Midbrain (tissue), 1 donor: ENCODE results near the gene NAGLU.

Experiments
- DNase-seq: peaks from one replicate; lab custom pipeline; 2025; lab: John Stamatoyannopoulos, UW

Gene NAGLU

GRCh38 chr17:42536048-42536371 is at the start of gene NAGLU:
Gene NAGLU, plus strand, starts transcription at chr17:42536241. Its CDS starts 32 bp downstream, at chr17:42536273.
- peak; percentile 95 for DNase-seq

- DNase-seq: no peak
These were observed 48.0 kb upstream of the NAGLU start for GRCh38 chr17:42488032-42488431.

DNA sequence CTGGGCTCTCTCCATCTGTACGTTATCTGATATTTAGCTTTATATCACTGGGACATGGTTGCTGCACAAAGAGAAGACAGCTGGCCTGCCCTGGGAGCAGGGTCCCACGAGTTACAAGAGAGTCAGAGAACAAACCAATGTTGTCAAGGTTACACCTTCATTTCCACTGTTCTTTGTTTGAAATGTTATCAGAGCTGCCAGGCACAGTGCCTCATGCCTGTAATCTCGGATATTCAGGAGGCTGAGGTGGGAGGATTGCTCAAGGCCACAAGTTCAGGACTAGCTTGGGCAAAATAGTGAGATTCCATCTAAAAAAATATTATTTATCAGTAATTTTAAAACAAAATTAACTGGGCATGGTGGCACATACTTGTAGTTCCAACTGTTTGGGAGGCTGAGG is 42.7 kb upstream of the NAGLU start:
- DNase-seq: no peak

DNA sequence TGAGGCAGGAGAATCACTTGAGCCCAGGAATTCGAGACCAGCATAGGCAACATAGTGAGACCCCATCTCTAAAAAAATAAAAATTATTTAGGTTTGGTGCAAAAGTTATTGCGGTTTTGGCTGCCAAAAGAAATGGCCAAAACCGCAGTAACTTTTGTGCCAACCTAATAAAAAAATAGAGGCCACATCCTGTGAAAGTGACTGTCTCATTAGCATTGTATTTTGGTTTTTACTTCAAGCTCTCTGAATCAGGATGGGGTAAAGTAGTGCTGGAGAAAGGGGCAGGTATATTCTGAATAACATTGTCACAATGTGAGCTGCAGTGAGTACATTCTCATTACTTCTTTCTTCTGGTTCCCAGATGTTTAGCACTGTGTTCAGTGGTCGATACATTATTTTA is 41.4 kb upstream of the NAGLU start:
- DNase-seq: no peak

- no peak for DNase-seq
These were observed 37.2 kb upstream of the NAGLU start for GRCh38 chr17:42498828-42499227.

- no peak for DNase-seq
These were observed 34.0 kb upstream of the NAGLU start for GRCh38 chr17:42502091-42502490.

DNA sequence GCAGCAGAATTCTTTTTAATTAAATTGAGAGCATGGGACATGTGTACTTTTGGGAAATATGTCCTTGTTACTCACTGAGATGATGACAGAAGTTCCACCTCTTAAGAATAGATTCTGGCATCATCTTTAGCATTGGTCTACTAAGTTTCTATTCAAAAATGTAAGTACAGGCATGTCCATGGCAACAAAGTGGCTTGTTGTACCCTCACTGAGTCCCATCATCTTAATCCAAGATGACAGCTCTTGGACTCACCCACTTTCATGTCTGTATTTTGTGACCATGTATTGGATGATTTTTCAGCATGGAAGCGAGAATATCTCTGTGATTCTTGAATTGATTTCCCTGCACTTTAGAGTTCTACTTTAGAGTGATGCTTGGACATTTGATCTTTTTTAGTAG is 33.1 kb upstream of the NAGLU start:
- no peak for DNase-seq

DNA sequence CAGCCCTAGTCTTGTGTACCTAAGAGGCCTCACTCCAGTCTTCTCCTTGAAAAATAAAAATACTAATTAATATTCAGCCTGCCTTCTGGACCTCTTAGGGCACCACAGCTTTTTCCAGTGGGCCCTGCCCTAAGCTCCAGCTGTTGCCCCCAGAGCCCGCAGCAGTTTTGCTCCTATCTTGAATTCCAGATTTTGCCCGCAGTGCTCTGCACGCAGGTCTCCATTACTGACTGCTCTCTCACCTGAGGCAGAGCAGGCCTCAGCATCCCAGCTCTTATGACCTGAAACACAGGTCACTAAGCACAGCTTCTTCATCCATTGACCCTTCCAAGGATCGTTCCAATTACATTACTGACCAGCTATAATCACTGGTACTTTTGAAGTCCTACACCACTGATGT is 28.4 kb upstream of the NAGLU start:
- DNase-seq: no peak

- DNase-seq: no peak
These were observed 27.4 kb upstream of the NAGLU start for GRCh38 chr17:42508426-42509165.

DNA sequence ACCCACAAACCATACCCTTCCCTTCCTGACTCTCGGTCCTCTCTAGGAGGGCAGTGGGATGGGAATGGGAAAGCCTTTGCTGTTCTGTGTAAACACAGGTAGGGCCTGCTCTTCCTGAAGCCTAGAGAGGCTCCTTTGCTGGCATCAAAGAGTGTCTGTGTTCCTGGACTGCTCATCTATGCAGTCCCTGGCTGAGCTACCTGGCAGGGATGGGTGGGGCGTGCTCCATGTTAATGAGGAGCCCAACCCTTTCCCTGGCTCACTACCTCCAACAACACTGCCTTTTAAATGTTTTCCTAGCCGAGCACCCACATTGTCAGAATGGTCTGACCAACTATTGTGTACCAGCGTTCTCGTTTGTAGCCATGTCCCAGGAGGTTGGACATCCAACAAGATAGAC is 26.6 kb upstream of the NAGLU start:
- no peak for DNase-seq

DNA sequence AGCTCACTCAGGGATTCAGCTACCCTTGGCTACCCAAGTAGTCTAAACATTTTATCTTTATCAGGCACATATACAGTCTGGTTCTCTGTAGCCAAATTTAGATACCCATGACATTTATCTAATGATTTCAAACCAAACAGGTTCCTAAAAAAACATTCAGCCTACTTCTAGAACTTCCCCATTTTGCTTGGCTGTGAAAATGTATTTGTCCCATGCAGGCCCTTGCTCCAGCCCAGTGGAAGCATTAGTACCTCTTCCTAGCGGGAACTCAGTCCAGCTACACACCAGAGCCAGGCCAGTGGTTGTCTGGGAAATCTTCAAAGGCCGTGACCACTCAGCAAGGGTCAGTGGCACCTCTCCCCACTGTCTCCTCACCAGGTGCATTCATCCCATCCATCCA is 26.2 kb upstream of the NAGLU start:
- no peak for DNase-seq

GRCh38 chr17:42512246-42512645 is 23.8 kb upstream of the NAGLU start:
- DNase-seq: no peak

DNA sequence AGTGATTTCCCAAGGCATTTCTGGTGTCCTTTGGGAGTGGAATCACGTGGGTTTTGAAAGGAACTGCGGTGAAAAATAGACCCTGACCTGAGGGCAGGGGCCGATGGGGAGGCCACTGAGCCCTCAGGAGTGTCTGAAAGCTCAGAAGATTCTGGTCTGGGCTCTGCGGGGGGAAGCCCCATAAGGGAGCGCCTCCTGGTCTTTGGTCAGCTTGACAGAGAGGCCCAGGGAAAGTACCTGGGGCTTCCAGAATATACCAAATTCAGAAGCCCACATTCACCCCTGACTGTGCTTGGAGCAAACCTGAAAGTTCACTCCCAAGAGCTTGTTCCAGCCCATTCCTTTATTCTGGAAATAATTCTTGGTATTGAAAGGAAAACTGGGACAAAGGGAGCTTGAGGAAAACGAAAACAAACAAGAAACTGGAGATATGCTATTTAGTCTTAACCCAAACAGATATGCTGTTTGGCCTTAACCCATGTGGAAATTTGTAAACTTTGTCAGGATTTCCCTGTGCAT is 23.2 kb upstream of the NAGLU start:
- DNase-seq: no peak

- DNase-seq: no peak
These were observed 22.4 kb upstream of the NAGLU start for GRCh38 chr17:42513686-42514085.

DNA sequence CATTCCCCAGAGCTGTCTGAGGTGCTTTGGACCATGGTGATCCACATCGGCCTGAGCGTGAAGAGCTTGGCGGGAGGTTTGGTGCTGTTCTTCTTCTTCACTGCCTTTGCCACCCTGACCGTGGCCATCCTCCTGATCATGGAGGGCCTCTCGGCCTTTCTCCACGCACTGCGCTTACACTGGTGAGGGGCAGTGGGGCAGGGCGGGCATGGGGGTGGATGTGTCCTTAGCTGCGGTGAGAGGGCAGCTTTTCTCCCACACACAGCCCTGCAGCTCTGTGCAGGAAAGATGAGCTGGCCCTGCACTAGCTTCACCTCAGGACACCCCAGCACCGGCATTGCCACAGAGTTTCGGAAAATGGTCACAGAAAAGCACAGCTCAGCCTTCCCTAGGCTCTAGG is 21.8 kb upstream of the NAGLU start:
- DNase-seq: no peak

DNA sequence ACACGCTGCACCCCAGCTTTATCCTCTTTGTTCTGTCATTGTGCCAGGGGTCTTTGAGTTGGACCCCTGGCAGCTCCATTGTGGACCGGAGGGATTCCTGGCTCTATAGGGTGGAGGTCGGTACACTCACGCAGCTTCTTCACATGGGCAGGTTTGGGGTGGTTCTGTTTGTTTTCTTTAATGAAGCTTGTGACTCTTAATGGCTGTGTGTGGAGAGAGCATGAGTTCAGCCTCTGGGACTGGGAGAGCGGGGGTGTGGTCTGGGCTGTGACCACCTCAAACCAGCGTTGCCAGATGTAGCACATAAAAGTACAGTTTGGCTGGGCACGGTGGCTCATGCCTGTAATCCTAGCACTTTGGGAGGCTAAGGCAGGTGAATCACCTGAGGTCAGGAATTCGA is 21.2 kb upstream of the NAGLU start:
- DNase-seq: no peak

GRCh38 chr17:42517516-42517915 is 18.5 kb upstream of the NAGLU start:
- peak; percentile 74 for DNase-seq

DNA sequence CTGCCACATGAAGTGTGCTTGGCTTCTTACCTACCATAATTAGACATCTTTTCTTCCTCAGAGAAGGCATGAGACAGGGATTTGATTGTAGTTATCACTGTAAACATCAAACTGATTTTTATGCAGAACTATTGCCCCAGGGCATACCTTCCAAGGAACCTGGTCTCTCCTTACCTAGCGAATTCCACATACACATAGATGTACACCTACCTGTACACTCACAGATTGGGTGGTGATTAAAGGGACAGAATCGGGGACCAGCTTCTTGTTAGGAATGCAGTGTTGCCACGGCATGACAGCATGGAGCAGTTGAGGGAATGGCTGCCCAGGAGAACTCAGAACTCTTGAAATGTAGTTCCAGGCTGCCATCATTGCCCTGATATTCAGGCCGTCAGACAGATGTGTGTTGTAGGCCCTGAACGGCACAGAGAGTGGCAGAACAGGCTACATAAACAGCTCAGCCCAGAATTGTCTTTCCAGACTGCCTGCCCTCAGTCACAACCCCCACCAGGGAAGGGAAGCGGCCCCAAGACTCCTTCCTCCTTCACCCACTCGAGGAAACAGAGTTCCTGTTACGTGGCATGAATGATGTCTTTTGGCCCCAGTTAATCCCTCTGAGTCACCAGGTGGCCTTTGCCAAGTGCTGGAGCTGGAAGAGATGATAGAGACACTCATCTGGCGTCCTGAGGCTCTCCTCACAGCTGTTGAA is 17.8 kb upstream of the NAGLU start:
- DNase-seq: no peak

- DNase-seq: no peak
These were observed 17.1 kb upstream of the NAGLU start for GRCh38 chr17:42518755-42519545.

DNA sequence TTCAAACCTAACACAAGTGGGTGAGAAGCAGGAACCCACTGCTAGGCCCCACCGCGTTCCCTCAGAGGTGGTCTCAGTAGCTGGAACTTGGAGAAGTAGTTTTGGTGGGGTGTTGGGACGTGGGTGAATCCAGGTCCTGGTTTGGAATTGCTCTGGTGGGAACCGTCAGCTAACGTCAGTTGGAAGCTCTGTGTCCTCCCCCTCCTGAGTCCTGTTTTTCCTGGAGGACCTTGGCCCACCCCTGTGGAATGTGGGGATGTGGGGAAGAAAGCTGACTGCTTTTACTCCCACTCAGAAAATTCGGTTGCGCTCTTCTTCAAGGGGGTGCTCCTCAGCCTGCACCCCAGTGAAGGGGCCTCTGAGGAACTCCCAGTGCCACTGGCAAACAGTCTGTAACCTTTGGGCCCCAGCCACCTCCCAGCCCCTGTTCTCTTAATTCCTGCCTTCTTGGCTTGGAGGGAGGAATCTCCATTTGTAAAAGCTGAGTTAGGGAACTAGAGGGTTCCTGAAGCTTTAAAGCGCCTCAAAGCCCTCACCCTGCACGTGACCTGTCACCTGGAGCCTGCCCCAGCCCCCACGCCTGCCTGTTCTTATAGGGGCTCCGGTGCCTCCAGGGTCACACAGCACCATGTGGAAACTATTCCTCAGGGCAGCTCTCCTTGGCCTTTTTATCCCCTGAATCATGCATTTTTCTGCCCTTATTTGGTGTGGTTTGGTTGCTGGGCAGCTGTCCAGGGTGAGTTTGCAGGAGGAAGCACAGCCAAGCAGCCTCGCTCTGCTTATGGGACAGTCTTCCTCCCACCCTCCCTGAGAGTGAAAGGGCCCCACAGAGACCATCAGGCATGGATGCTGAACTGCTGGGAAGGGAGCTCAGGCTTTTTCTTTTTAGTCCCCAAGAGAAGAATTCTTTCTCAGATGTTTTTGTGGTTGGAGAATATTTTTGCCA is 16.2 kb upstream of the NAGLU start:
- DNase-seq: peak; percentile 83

DNA sequence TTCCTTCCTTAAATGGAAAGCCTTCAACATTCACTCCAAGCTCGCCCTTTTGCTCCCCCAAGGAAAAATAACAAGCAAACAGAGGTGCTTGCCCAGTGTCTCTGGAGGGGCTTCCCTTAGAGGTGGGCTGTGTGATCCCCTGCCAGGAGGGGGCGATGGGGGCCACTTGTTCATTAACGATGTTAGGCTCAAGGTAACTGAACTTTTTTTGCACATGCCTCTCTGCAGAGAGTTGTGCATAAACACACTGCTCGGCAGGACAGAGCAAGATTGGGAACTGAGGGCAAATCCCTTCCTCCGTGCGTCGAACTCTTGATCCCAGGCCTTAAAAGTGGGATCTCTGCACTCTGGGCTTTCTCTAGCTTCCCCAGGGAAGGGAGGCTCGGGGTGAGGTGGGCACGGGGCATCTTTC is 15.5 kb upstream of the NAGLU start:
- no peak for DNase-seq

- DNase-seq: no peak
These were observed 15.0 kb upstream of the NAGLU start for GRCh38 chr17:42521036-42521435.
